Head of caudate nucleus (tissue), 42 donors: ENCODE results near the gene RNF175.

Source experiments
- DNase-seq, 42 donors: peaks; one replicate each; pipeline versions ENCODE4 v3.0.0 to v3.0.0-alpha.2; 2020 to 2021; ENCODE audit warnings: mixed read lengths in 7 of 42
- intact Hi-C: fragments of 100-400 bp; cut with DNase I; formaldehyde crosslinking; loops from one replicate; pipeline ENCODE4 v1.15.0; 2022

Gene RNF175

GRCh38 chr4:153757407-153757806 lies 2.4 kb downstream of the RNF175 start:
- intact Hi-C loops, result loop anchor here (10.0 kb wide), 2 partner anchors 123 to 413 kb away; partner anchors contain the start of gene MND1
- no peak for DNase-seq

GRCh38 chr4:153755186-153755585 lies 4.6 kb downstream of the RNF175 start:
- intact Hi-C loops, result loop anchor here (10.0 kb wide), 2 partner anchors 120 to 410 kb away; partner anchors contain the start of gene MND1
- DNase-seq, result no peak

- peak in 41 of 42 donors; percentile 41 to 86 (median 72) for DNase-seq
- intact Hi-C loops, result loop anchor here (10.0 kb wide), 2 partner anchors 116 to 406 kb away; partner anchors contain the start of gene MND1
These were observed 9.5 kb downstream of the RNF175 start for GRCh38 chr4:153750197-153750817.

- intact Hi-C loops, result no loop called here
- DNase-seq, result no peak
These were observed 11.4 kb downstream of the RNF175 start for GRCh38 chr4:153748378-153748777.

- intact Hi-C loops, result no loop called here
- no peak for DNase-seq
These were observed 12.3 kb downstream of the RNF175 start for GRCh38 chr4:153747406-153747955.

DNA sequence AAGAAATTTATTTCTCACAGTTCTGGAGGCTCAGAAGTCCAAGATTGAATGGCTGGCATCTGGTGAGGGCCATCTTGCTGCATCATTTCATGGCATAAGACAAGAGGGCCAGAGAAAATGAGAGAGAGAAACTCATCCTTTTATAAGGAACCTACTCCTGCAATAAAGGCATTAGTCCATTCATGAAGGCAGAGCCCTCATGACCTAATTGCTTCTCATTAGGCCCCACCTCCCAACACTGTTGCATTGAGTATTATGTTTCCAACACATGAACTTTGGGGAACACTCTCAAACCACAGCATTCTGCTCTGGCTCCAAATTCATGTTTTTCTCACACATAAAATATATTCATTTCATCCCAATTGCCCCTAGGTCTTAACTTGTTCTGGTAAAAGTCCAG lies 14.2 kb downstream of the RNF175 start:
- no peak for DNase-seq
- intact Hi-C loops, result no loop called here

- no peak for DNase-seq
- intact Hi-C loops, result no loop called here
These were observed 18.3 kb downstream of the RNF175 start for GRCh38 chr4:153741541-153741940.

GRCh38 chr4:153735906-153736461 lies 23.8 kb downstream of the RNF175 start:
- DNase-seq, result no peak
- intact Hi-C loops, result no loop called here

DNA sequence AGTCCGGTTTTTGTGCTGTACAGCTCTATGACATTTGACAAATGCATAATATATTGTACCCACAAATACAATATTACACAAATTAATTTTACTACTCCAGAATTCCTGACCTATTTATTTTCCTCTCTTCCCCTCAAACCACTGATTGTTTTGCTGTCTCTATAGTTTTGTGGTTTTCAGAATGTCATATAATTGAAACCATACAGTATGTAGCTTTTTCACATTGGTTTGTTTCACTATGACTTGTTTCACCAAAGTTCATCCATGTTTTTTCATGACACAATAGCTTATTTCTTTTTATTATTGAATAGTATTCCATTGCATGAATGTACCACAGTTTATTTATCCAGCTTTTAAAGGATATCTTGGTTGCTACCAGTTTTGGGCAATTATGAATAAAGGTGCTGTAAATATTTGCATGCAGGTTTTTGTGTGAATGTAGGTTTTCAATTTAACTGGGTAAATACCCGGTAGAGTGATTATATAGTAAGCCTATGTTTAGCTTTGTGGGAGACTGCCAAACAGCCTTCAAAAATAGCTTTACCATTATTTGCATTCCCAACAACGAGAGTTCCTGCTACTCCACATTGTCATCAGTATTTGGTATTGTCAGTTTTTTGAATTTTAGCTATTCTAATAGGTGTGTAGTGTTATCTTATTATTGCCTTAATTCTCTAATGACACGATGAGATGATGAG lies 25.9 kb downstream of the RNF175 start:
- intact Hi-C loops, result no loop called here
- no peak for DNase-seq

- intact Hi-C loops, result no loop called here
- no peak for DNase-seq
These were observed 28.6 kb downstream of the RNF175 start for GRCh38 chr4:153731239-153731638.

- no peak for DNase-seq
- intact Hi-C loops, result no loop called here
These were observed 29.9 kb downstream of the RNF175 start for GRCh38 chr4:153729895-153730294.

- intact Hi-C loops, result no loop called here
These were observed 31.2 kb downstream of the RNF175 start for GRCh38 chr4:153728660-153729059.

GRCh38 chr4:153728151-153728550 lies 31.7 kb downstream of the RNF175 start:
- DNase-seq, result no peak
- intact Hi-C loops, result no loop called here

More at GRCh38 chr4:153728660-153729059, 31.2 kb downstream of the RNF175 start:
- no peak for DNase-seq

- no peak for DNase-seq
- intact Hi-C loops, result no loop called here
These were observed 34.0 kb downstream of the RNF175 start for GRCh38 chr4:153725831-153726154.

GRCh38 chr4:153725136-153725830 lies 34.5 kb downstream of the RNF175 start:
- intact Hi-C loops, result no loop called here
- DNase-seq, result no peak

- intact Hi-C loops, result no loop called here
- DNase-seq, result no peak
These were observed 35.2 kb downstream of the RNF175 start for GRCh38 chr4:153724606-153725005.

DNA sequence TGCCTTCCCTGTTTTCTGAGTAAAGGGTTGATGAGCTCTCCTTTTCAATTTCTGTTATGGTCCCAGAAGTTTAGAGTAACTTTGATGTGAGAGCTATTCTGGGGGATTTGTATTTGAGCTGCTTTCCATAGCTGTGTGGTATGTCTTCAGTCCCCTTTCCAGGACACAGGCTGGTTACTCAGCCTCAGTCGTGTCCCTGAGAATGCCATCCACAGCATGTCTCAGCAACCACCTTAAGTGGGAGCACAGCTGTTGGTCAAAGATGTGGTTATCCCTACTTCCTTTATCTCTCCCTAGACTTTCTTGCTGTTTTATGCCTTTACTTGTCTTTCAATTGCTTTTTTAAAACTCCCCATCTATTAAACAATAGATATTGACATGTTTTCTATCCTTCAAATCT lies 37.8 kb downstream of the RNF175 start:
- no peak for DNase-seq
- intact Hi-C loops, result no loop called here

- no peak for DNase-seq
- intact Hi-C loops, result no loop called here
These were observed 45.8 kb downstream of the RNF175 start for GRCh38 chr4:153713866-153714646.

DNA sequence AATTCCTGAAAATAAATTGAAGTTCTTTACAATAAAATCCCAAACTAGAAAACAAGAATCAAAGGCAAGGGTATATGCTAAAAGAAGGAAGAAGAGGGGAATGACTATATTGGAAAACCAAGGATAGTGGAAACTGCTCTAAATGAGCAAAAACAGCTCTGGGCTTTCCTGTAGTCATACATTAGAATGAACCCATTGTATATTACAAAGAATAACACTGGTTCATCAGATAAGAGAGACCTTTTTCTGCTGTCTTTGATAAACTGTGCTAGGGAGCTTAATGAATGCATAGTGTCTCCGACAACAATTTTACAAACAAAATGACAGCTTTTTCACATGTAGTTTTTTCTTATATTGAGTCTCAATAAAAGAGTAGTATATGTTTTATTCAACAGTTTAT lies 49.1 kb downstream of the RNF175 start:
- DNase-seq, result no peak
- intact Hi-C loops, result no loop called here
